ENCODE data around the gene EXOSC5.

EXOSC5 gene

GRCh38 chr19:41425174-41426115, 28.3 kb upstream of the EXOSC5 start:
- Histone ChIP-seq H3K9me3 (ENCODE audit: control insufficient read depth, insufficient read depth, low read depth, low read length) (no peaks in the 10 kb centered on the region), H3K9ac (ENCODE audit: low read length) (no peak overlapping the region), H3K36me3 (ENCODE audit: control insufficient read depth, insufficient read depth, low read length) (peaks cover 37% of the 10 kb centered on the region), H3K27ac (ENCODE audit: low read depth, low read length) (no peak overlapping the region), H3K27me3 (ENCODE audit: control insufficient read depth, insufficient read depth, low read length) (no peaks in the 10 kb centered on the region), H3K4me1 (ENCODE audit: control insufficient read depth, insufficient read depth, low read length) (peaks cover 18% of the 10 kb centered on the region), H3K4me3 (ENCODE audit: low read depth, low read length) (no peak overlapping the region)

GRCh38 chr19:41424335-41425173, 27.4 kb upstream of the EXOSC5 start:
- Histone ChIP-seq H3K9ac (ENCODE audit: low read length) (no peak overlapping the region), H3K27ac (ENCODE audit: low read depth, low read length) (no peak overlapping the region), H3K36me3 (ENCODE audit: control insufficient read depth, insufficient read depth, low read length) (peaks cover 42% of the 10 kb centered on the region), H3K4me3 (ENCODE audit: low read depth, low read length) (no peak overlapping the region), H3K9me3 (ENCODE audit: control insufficient read depth, insufficient read depth, low read depth, low read length) (no peaks in the 10 kb centered on the region), H3K4me1 (ENCODE audit: control insufficient read depth, insufficient read depth, low read length) (peaks cover 18% of the 10 kb centered on the region), H3K27me3 (ENCODE audit: control insufficient read depth, insufficient read depth, low read length) (no peaks in the 10 kb centered on the region)

- Histone ChIP-seq H3K4me1 (ENCODE audit: control insufficient read depth, insufficient read depth, low read length) (peaks cover 11% of the 10 kb centered on the region), H3K9me3 (ENCODE audit: control insufficient read depth, insufficient read depth, low read depth, low read length) (no peaks in the 10 kb centered on the region), H3K4me3 (ENCODE audit: low read depth, low read length) (no peak overlapping the region), H3K36me3 (ENCODE audit: control insufficient read depth, insufficient read depth, low read length) (peaks cover 51% of the 10 kb centered on the region), H3K9ac (ENCODE audit: low read length) (no peak overlapping the region), H3K27ac (ENCODE audit: low read depth, low read length) (no peak overlapping the region), H3K27me3 (ENCODE audit: control insufficient read depth, insufficient read depth, low read length) (no peaks in the 10 kb centered on the region)
Measured at GRCh38 chr19:41422955-41423354, 25.8 kb upstream of the EXOSC5 start.

GRCh38 chr19:41422456-41422855, 25.3 kb upstream of the EXOSC5 start:
- H3K36me3 ChIP-seq (ENCODE audit: control insufficient read depth, insufficient read depth, low read length), result peaks cover 51% of the 10 kb centered on the region
- no peaks in the 10 kb centered on the region for H3K27me3 ChIP-seq (ENCODE audit: control insufficient read depth, insufficient read depth, low read length)
- H3K27ac ChIP-seq (ENCODE audit: low read depth, low read length), result no peak overlapping the region
- H3K9ac ChIP-seq (ENCODE audit: low read length), result no peak overlapping the region
- H3K4me1 ChIP-seq (ENCODE audit: control insufficient read depth, insufficient read depth, low read length), result peaks cover 7% of the 10 kb centered on the region
- no peaks in the 10 kb centered on the region for H3K9me3 ChIP-seq (ENCODE audit: control insufficient read depth, insufficient read depth, low read depth, low read length)
- H3K4me3 ChIP-seq (ENCODE audit: low read depth, low read length), result no peak overlapping the region

- Histone ChIP-seq H3K36me3 (ENCODE audit: control insufficient read depth, insufficient read depth, low read length) (peaks cover 56% of the 10 kb centered on the region), H3K4me1 (ENCODE audit: control insufficient read depth, insufficient read depth, low read length) (peaks cover 6% of the 10 kb centered on the region), H3K4me3 (ENCODE audit: low read depth, low read length) (no peak overlapping the region), H3K27me3 (ENCODE audit: control insufficient read depth, insufficient read depth, low read length) (no peaks in the 10 kb centered on the region), H3K9me3 (ENCODE audit: control insufficient read depth, insufficient read depth, low read depth, low read length) (no peaks in the 10 kb centered on the region), H3K9ac (ENCODE audit: low read length) (no peak overlapping the region), H3K27ac (ENCODE audit: low read depth, low read length) (no peak overlapping the region)
Measured at GRCh38 chr19:41421973-41422372, 24.8 kb upstream of the EXOSC5 start.

GRCh38 chr19:41421314-41421713, 24.2 kb upstream of the EXOSC5 start:
- Histone ChIP-seq H3K4me3 (ENCODE audit: low read depth, low read length) (no peak overlapping the region), H3K36me3 (ENCODE audit: control insufficient read depth, insufficient read depth, low read length) (peaks cover 56% of the 10 kb centered on the region), H3K27me3 (ENCODE audit: control insufficient read depth, insufficient read depth, low read length) (no peaks in the 10 kb centered on the region), H3K9me3 (ENCODE audit: control insufficient read depth, insufficient read depth, low read depth, low read length) (no peaks in the 10 kb centered on the region), H3K4me1 (ENCODE audit: control insufficient read depth, insufficient read depth, low read length) (no peaks in the 10 kb centered on the region; the same call in 1 of the 2 replicates), H3K9ac (ENCODE audit: low read length) (no peak overlapping the region), H3K27ac (ENCODE audit: low read depth, low read length) (no peak overlapping the region)

- Histone ChIP-seq H3K9ac (ENCODE audit: low read length) (no peak overlapping the region), H3K27me3 (ENCODE audit: control insufficient read depth, insufficient read depth, low read length) (no peaks in the 10 kb centered on the region), H3K36me3 (ENCODE audit: control insufficient read depth, insufficient read depth, low read length) (peaks cover 53% of the 10 kb centered on the region), H3K27ac (ENCODE audit: low read depth, low read length) (no peak overlapping the region), H3K4me1 (ENCODE audit: control insufficient read depth, insufficient read depth, low read length) (no peaks in the 10 kb centered on the region; the same call in 1 of the 2 replicates), H3K9me3 (ENCODE audit: control insufficient read depth, insufficient read depth, low read depth, low read length) (no peaks in the 10 kb centered on the region), H3K4me3 (ENCODE audit: low read depth, low read length) (no peak overlapping the region)
Measured at GRCh38 chr19:41420101-41420880, 23.1 kb upstream of the EXOSC5 start.

- Histone ChIP-seq H3K9me3 (ENCODE audit: control insufficient read depth, insufficient read depth, low read depth, low read length) (no peaks in the 10 kb centered on the region), H3K9ac (ENCODE audit: low read length) (no peak overlapping the region), H3K4me1 (ENCODE audit: control insufficient read depth, insufficient read depth, low read length) (no peaks in the 10 kb centered on the region; the same call in 1 of the 2 replicates), H3K36me3 (ENCODE audit: control insufficient read depth, insufficient read depth, low read length) (peaks cover 50% of the 10 kb centered on the region), H3K27me3 (ENCODE audit: control insufficient read depth, insufficient read depth, low read length) (no peaks in the 10 kb centered on the region), H3K4me3 (ENCODE audit: low read depth, low read length) (no peak overlapping the region), H3K27ac (ENCODE audit: low read depth, low read length) (no peak overlapping the region)
Measured at GRCh38 chr19:41416194-41416674, 19.1 kb upstream of the EXOSC5 start.

- Histone ChIP-seq H3K4me1 (ENCODE audit: control insufficient read depth, insufficient read depth, low read length) (no peaks in the 10 kb centered on the region), H3K9ac (ENCODE audit: low read length) (no peak overlapping the region), H3K36me3 (ENCODE audit: control insufficient read depth, insufficient read depth, low read length) (peaks cover 56% of the 10 kb centered on the region)
Measured at GRCh38 chr19:41415154-41415571, 18.0 kb upstream of the EXOSC5 start.

GRCh38 chr19:41414461-41414860, 17.3 kb upstream of the EXOSC5 start:
- H3K27ac ChIP-seq (ENCODE audit: low read depth, low read length), result no peak overlapping the region
- no peaks in the 10 kb centered on the region; the same call in 1 of the 2 replicates for H3K4me1 ChIP-seq (ENCODE audit: control insufficient read depth, insufficient read depth, low read length)
- H3K9me3 ChIP-seq (ENCODE audit: control insufficient read depth, insufficient read depth, low read depth, low read length), result no peaks in the 10 kb centered on the region
- H3K9ac ChIP-seq (ENCODE audit: low read length), result no peak overlapping the region
- peaks cover 52% of the 10 kb centered on the region for H3K36me3 ChIP-seq (ENCODE audit: control insufficient read depth, insufficient read depth, low read length)
- H3K4me3 ChIP-seq (ENCODE audit: low read depth, low read length), result no peak overlapping the region
- H3K27me3 ChIP-seq (ENCODE audit: control insufficient read depth, insufficient read depth, low read length), result no peaks in the 10 kb centered on the region

More at GRCh38 chr19:41415154-41415571, 18.0 kb upstream of the EXOSC5 start:
- H3K4me3 ChIP-seq (ENCODE audit: low read depth, low read length), result no peak overlapping the region
- H3K27ac ChIP-seq (ENCODE audit: low read depth, low read length), result no peak overlapping the region
- no peaks in the 10 kb centered on the region for H3K9me3 ChIP-seq (ENCODE audit: control insufficient read depth, insufficient read depth, low read depth, low read length)
- no peaks in the 10 kb centered on the region for H3K27me3 ChIP-seq (ENCODE audit: control insufficient read depth, insufficient read depth, low read length)

Measured in HUES6 (cell line).